Measurements from ENCODE around the gene HDAC7.

Gene HDAC7

GRCh38 chr12:47819896-47820630 lies at the start of gene HDAC7:
TSS of gene HDAC7 (minus strand) at chr12:47819903. CDS start at chr12:47819785, 118 bp downstream.
- DNase-seq (ENCODE audit: low read depth): peak; percentile 84

- no peak for DNase-seq (ENCODE audit: low read depth)
Observed at GRCh38 chr12:47868552-47869031, 48.9 kb upstream of the HDAC7 start.

- DNase-seq (ENCODE audit: low read depth): no peak
Observed at GRCh38 chr12:47868041-47868440, 48.3 kb upstream of the HDAC7 start.

GRCh38 chr12:47867495-47867941 lies 47.8 kb upstream of the HDAC7 start:
- peak; percentile 94 for DNase-seq (ENCODE audit: low read depth)

- DNase-seq (ENCODE audit: low read depth): no peak
Observed at GRCh38 chr12:47864646-47865235, 45.0 kb upstream of the HDAC7 start.

GRCh38 chr12:47863985-47864384 lies 44.3 kb upstream of the HDAC7 start:
- no peak for DNase-seq (ENCODE audit: low read depth)

- DNase-seq (ENCODE audit: low read depth): no peak
Observed at GRCh38 chr12:47863467-47863866, 43.8 kb upstream of the HDAC7 start.

- no peak for DNase-seq (ENCODE audit: low read depth)
Observed at GRCh38 chr12:47862881-47863280, 43.2 kb upstream of the HDAC7 start.

GRCh38 chr12:47862167-47862750 lies 42.6 kb upstream of the HDAC7 start:
- DNase-seq (ENCODE audit: low read depth): no peak

- no peak for DNase-seq (ENCODE audit: low read depth)
Observed at GRCh38 chr12:47860873-47861272, 41.2 kb upstream of the HDAC7 start.

- DNase-seq (ENCODE audit: low read depth): no peak
Observed at GRCh38 chr12:47860279-47860841, 40.7 kb upstream of the HDAC7 start.

GRCh38 chr12:47858511-47859266 lies 39.0 kb upstream of the HDAC7 start:
- DNase-seq (ENCODE audit: low read depth): no peak

GRCh38 chr12:47856721-47857575 lies 37.2 kb upstream of the HDAC7 start:
- no peak for DNase-seq (ENCODE audit: low read depth)

GRCh38 chr12:47856094-47856493 lies 36.4 kb upstream of the HDAC7 start:
- no peak for DNase-seq (ENCODE audit: low read depth)

- DNase-seq (ENCODE audit: low read depth): no peak
Observed at GRCh38 chr12:47855502-47855901, 35.8 kb upstream of the HDAC7 start.

- DNase-seq (ENCODE audit: low read depth): no peak
Observed at GRCh38 chr12:47854531-47854930, 34.8 kb upstream of the HDAC7 start.

GRCh38 chr12:47852096-47852571 lies 32.4 kb upstream of the HDAC7 start:
- DNase-seq (ENCODE audit: low read depth): no peak

- DNase-seq (ENCODE audit: low read depth): no peak
Observed at GRCh38 chr12:47851303-47851952, 31.7 kb upstream of the HDAC7 start.

- no peak for DNase-seq (ENCODE audit: low read depth)
Observed at GRCh38 chr12:47850153-47851084, 30.7 kb upstream of the HDAC7 start.
